ENCODE measurements around the gene MRPL54.

GRCh38 chr19:3746371-3747056, 16.0 kb upstream of the MRPL54 start:
- no peak for TF ChIP-seq CTCF (IDR thresholded peaks at IDR 0.05 in 2 of 3, conservative IDR thresholded peaks at IDR 0.05 in 1 of 3; ENCODE audit: borderline replicate concordance in 1 of 3, insufficient read depth in 1 of 3, low read depth in 2 of 3, low read length in 2 of 3)
- TF ChIP-seq EZH2 (IDR thresholded peaks at IDR 0.05), result no peak
- no peak for TF ChIP-seq POLR2AphosphoS5 (IDR thresholded peaks at IDR 0.05; ENCODE audit: low read depth, low read length)
- TF ChIP-seq POLR2A (IDR thresholded peaks at IDR 0.05; ENCODE audit: borderline replicate concordance, extremely low read depth, insufficient read depth, insufficient read length), result no peak
- no peak for TF ChIP-seq EGR1 (IDR thresholded peaks at IDR 0.05; ENCODE audit: low read depth)
- TF ChIP-seq REST (IDR thresholded peaks at IDR 0.05; ENCODE audit: low read depth), result no peak

All from HCT116 (cell line).